Right lobe of liver (tissue), 4 donors: Measurements from ENCODE around the gene LAMC2.

Experiments used
- CTCF ChIP-seq, 4 donors: fragments of 200-600 bp in 3 of 4; fragments of 450-650 bp in 1 of 4; IDR thresholded peaks; one replicate each; pipeline versions ENCODE4 v1.5.1 to v1.8.0; 2016 to 2022; ENCODE audit warnings: antibody characterized with exemption in 4 of 4, mild to moderate bottlenecking in 2 of 4
- POLR2A ChIP-seq: fragments of 450-650 bp; IDR thresholded peaks from one replicate; pipeline ENCODE4 v1.6.1; 2017; ENCODE audit warnings: antibody characterized with exemption, mild to moderate bottlenecking
- donor health status: DM: no; HTN: no; CAD: no.
- donor health status: DM: no; HTN: no; CAD: no.
- donor health status: DM: no; HTN: yes; CAD: no.

GRCh38 chr1:183240526-183240825, 54.4 kb downstream of the LAMC2 start:
- no peak for TF ChIP-seq CTCF (IDR thresholded peaks at IDR 0.05)
- no peak for TF ChIP-seq POLR2A
